ENCODE results near the gene CNOT8.

DNA sequence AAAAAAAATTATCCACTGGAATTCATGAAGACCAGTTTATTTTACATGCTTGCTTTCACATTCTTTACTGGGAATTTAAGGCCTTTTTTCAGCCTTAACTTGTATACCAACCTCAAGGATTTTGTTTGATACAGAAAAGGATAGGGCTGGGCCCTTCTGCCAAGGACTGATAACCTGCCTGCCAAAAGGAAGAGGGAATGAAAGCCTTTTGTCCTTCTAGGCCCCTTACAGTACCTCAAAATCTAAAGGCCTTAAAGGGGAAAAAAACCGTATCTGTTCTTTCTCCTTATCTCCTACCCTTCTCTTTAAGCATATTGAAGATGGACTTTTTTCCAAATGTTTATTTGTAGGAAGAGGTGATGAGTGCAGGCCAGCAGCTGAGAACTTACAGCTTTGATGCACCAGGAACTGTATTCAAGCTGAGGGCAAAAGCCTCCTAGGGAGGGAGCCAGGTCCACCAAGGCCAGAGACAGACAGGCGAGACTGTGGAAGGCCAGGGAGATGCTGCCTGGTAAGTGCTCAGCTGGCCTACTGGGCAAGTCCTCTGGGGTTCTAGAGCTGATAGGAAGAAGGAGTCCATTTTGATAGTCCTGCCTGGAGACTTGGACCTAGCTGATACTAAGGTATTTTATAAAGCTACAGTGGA, 39.8 kb upstream of the CNOT8 start:
- TF ChIP-seq, protein P1, sequence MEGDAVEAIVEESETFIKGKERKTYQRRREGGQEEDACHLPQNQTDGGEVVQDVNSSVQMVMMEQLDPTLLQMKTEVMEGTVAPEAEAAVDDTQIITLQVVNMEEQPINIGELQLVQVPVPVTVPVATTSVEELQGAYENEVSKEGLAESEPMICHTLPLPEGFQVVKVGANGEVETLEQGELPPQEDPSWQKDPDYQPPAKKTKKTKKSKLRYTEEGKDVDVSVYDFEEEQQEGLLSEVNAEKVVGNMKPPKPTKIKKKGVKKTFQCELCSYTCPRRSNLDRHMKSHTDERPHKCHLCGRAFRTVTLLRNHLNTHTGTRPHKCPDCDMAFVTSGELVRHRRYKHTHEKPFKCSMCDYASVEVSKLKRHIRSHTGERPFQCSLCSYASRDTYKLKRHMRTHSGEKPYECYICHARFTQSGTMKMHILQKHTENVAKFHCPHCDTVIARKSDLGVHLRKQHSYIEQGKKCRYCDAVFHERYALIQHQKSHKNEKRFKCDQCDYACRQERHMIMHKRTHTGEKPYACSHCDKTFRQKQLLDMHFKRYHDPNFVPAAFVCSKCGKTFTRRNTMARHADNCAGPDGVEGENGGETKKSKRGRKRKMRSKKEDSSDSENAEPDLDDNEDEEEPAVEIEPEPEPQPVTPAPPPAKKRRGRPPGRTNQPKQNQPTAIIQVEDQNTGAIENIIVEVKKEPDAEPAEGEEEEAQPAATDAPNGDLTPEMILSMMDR (IDR thresholded peaks at IDR 0.05), result no peak
- no peak for TF ChIP-seq ZFX (IDR thresholded peaks at IDR 0.05; ENCODE audit: borderline replicate concordance)

All from 22Rv1 (cell line).